KMS-11 (cell line): ENCODE results near the gene SHROOM3.
A peak's percentile ranks its signal among the peaks of the same experiment; 100 is the strongest.

Experiments used
- H2AFZ ChIP-seq: fragments of 200-600 bp; sonication (generic); 2 replicates; pipeline ENCODE4 v1.6.1; 2016; ENCODE audit warnings: antibody characterized with exemption, mixed run types, low read depth
- H3K27ac ChIP-seq: fragments of 200-600 bp; sonication (generic); 2 replicates; pipeline ENCODE4 v1.6.1; 2016; ENCODE audit warnings: mild to moderate bottlenecking, mixed run types
- H3K27me3 ChIP-seq: fragments of 200-600 bp; sonication (generic); 2 replicates; pipeline ENCODE4 v1.6.1; 2017; ENCODE audit warnings: mild to moderate bottlenecking, low read depth, mixed run types, moderate library complexity; ENCODE audit not compliant: insufficient read depth
- H3K36me3 ChIP-seq: fragments of 200-600 bp; sonication (generic); 2 replicates; pipeline ENCODE4 v1.6.1; 2017; ENCODE audit warnings: mild to moderate bottlenecking, mixed run types; ENCODE audit not compliant: insufficient read depth
- H3K4me1 ChIP-seq: fragments of 200-600 bp; sonication (generic); 2 replicates; pipeline ENCODE4 v1.6.1; 2016; ENCODE audit warnings: mild to moderate bottlenecking, low read depth, mixed run types; ENCODE audit not compliant: poor library complexity, severe bottlenecking
- H3K4me2 ChIP-seq: fragments of 200-600 bp; sonication (generic); 2 replicates; pipeline ENCODE4 v1.7.0; 2016; ENCODE audit warnings: mild to moderate bottlenecking, mixed run types
- H3K4me3 ChIP-seq: fragments of 200-600 bp; sonication (generic); IDR thresholded peaks from 2 replicates; pipeline ENCODE4 v1.6.1; 2017; ENCODE audit warnings: low read depth, low read length, mixed read lengths; ENCODE audit not compliant: insufficient read depth
- H3K79me2 ChIP-seq: fragments of 200-600 bp; sonication (generic); 2 replicates; pipeline ENCODE4 v1.6.1; 2016; ENCODE audit warnings: low read depth, mixed run types; ENCODE audit not compliant: insufficient read depth
- H3K9ac ChIP-seq: fragments of 200-600 bp; sonication (generic); 2 replicates; pipeline ENCODE4 v1.6.1; 2016; ENCODE audit warnings: mild to moderate bottlenecking, mixed run types
- H4K20me1 ChIP-seq: fragments of 200-600 bp; sonication (generic); 2 replicates; pipeline ENCODE4 v1.6.1; 2016; ENCODE audit warnings: mild to moderate bottlenecking, mixed run types; ENCODE audit not compliant: insufficient read depth
- CTCF ChIP-seq: fragments of 200-600 bp; sonication (generic); conservative IDR thresholded peaks from 2 replicates; pipeline ENCODE4 v1.6.1; 2017; ENCODE audit warnings: low read depth, mild to moderate bottlenecking, antibody characterized with exemption, low read length, moderate library complexity, mixed read lengths

Gene SHROOM3

GRCh38 chr4:76559236-76560071 is 124.4 kb downstream of the SHROOM3 start:
- H4K20me1 ChIP-seq: no peaks in the 10 kb centered on the region
- H3K36me3 ChIP-seq: no peaks in the 10 kb centered on the region
- no peak overlapping the region for H2AFZ ChIP-seq
- no peaks in the 10 kb centered on the region for H3K27me3 ChIP-seq
- no peaks in the 10 kb centered on the region for H3K79me2 ChIP-seq
- no peak for TF ChIP-seq CTCF
- no peak overlapping the region for H3K9ac ChIP-seq
- peaks cover 23% of the 10 kb centered on the region for H3K4me1 ChIP-seq
- no peak overlapping the region for H3K4me2 ChIP-seq
- H3K4me3 ChIP-seq: no peak overlapping the region
- H3K27ac ChIP-seq: no peak overlapping the region

- no peaks in the 10 kb centered on the region for H3K36me3 ChIP-seq
- H3K27ac ChIP-seq: no peak overlapping the region
- H3K27me3 ChIP-seq: no peaks in the 10 kb centered on the region
- H3K4me2 ChIP-seq: peak overlapping the region; percentile 10; the same call in 1 of the 2 replicates
- H3K4me1 ChIP-seq: peaks cover 23% of the 10 kb centered on the region
- no peak overlapping the region for H2AFZ ChIP-seq
- no peak overlapping the region for H3K4me3 ChIP-seq
- no peaks in the 10 kb centered on the region for H3K79me2 ChIP-seq
- H3K9ac ChIP-seq: no peak overlapping the region
- no peak for TF ChIP-seq CTCF
- no peaks in the 10 kb centered on the region for H4K20me1 ChIP-seq
Observed at GRCh38 chr4:76562161-76562560, 127.1 kb downstream of the SHROOM3 start.

GRCh38 chr4:76562836-76563453 is 127.9 kb downstream of the SHROOM3 start:
- Histone ChIP-seq H3K79me2 (no peaks in the 10 kb centered on the region), H3K9ac (no peak overlapping the region), H3K4me3 (no peak overlapping the region), H3K4me2 (peak overlapping the region; percentile 10; the same call in 1 of the 2 replicates), H3K27ac (no peak overlapping the region), H3K27me3 (no peaks in the 10 kb centered on the region), H4K20me1 (no peaks in the 10 kb centered on the region), H3K36me3 (no peaks in the 10 kb centered on the region), H3K4me1 (peaks cover 23% of the 10 kb centered on the region), H2AFZ (no peak overlapping the region)
- TF ChIP-seq CTCF: no peak

GRCh38 chr4:76563454-76564122 is 128.6 kb downstream of the SHROOM3 start:
- Histone ChIP-seq H3K36me3 (no peaks in the 10 kb centered on the region), H3K4me3 (no peak overlapping the region), H3K27ac (no peak overlapping the region), H3K79me2 (no peaks in the 10 kb centered on the region), H4K20me1 (no peaks in the 10 kb centered on the region), H3K4me2 (no peak overlapping the region; the same call in 1 of the 2 replicates), H3K4me1 (peaks cover 23% of the 10 kb centered on the region), H3K9ac (no peak overlapping the region), H3K27me3 (no peaks in the 10 kb centered on the region), H2AFZ (no peak overlapping the region)
- no peak for TF ChIP-seq CTCF
